Stimulated activated CD4-positive, alpha-beta T cell treated with anti-CD3 and anti-CD28 coated beads, Interleukin-2, amount 100 ng/mL, for 24 hours (primary cell): ENCODE measurements around the gene PHIP.
A peak's percentile ranks its signal among the peaks of the same experiment; 100 is the strongest.
"Not testable (repeated sequence)": the region's sequence is repeated elsewhere in the genome, so short reads cannot be mapped to it uniquely, and the experiment has no call there.

ENCODE experiments used
- DNase-seq, 2 donors: peaks; one replicate each; pipeline ENCODE4 v3.0.0-alpha.2; 2020

Gene PHIP

DNA sequence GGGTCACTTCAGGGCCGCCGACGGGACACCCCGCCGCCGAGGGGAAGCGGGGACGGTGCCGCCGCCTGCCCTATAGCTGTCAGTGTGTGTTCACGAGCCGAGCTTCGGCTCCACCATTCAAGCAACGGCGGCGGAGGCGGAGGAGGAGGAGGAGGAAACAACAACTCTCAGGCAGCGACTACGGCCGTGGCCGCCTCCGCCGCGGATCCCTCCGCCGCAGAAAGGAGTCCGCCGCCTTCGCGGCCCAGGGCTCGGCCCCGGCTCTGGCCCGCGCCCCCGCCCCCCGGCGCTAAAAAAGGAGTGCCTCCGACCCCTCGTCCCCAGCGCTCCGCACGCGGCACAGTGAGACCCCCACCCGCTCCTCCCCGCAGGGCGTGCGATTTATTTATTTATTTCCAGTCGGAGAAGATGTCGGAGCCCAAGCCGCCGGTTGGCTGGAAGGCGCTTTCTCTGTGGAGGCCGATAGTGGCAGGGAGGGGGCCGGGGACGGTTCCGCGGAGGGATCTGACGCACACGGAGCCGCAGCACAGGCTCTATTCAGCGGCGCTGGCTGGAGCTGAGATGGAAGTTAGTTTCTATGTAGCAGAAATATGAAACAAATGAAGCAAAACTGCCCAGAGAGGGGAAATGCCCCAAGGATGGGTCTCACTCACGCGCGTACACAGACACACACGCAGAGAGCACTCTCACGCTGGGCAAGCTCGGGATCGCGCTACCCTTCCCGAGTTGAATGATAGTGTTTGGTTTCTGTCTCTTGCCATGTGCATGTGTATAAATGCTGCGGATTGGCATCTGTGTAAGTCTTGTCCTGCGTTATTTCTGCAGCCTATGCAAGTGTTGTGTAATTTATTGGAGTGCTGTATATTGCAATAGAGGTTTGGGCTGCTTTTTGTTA is at the start of gene PHIP:
Gene PHIP, minus strand, starts transcription at position 180 of the 895 bp plus-strand sequence. CDS start 186 bp downstream, outside the sequence.
- DNase-seq, result peak; percentile 89 to 92

DNA sequence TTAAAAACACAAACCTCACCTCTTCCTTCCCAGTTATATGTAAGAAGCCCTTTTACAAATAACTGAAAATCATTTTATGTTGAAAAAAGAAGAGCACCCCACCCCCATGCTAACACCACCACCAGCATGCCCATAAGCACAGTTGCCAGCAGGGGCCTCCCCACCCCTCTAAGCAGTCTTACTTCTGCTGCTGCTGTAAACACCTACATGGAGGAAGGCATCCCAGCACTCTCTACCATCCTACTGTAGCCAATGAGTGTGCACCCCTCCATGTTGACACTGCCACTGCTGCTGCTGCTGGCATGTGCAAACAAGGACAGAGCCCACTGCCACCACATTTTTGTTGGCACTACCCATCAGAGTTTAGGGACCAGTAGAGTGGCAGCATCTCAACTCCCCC is 49.6 kb upstream of the PHIP start:
- DNase-seq, result no peak

DNA sequence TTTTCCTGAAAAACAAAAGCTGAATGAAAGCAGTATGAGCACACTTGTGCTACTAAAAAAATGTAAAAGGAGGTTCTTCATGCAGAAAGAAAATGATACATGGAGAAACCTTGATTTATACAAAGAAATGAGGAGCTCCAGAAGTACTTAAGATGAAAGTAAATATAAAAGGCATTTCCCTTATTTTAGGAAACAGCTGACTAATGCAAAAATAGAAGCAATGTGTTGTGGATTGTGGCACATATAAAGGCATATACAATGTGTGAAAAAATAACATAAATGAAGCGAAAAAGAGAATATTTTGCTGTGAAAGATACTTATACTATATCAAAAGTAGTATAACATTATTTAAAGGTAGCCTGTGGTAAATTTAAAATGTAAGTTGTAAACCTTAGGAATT is 41.2 kb upstream of the PHIP start:
- no peak for DNase-seq

DNA sequence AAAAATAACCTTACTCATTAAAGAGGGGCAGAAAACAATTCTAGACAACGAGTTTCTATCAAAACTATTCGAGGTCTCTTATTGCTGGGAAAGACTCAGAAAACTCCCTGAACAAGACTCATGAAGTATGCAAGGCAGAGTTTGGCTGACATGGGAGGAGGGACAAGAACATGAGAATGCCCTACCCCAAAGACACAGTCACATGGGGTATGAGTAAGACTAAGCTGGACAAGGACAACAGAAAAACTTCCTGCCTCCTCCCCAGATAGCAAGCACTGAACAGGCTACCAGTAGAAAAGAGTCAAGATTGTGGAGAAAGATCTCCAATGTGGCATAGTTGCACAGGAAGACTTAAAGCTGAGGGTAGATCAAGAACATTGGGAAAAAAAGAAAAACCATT is 39.7 kb upstream of the PHIP start:
- no peak for DNase-seq

DNA sequence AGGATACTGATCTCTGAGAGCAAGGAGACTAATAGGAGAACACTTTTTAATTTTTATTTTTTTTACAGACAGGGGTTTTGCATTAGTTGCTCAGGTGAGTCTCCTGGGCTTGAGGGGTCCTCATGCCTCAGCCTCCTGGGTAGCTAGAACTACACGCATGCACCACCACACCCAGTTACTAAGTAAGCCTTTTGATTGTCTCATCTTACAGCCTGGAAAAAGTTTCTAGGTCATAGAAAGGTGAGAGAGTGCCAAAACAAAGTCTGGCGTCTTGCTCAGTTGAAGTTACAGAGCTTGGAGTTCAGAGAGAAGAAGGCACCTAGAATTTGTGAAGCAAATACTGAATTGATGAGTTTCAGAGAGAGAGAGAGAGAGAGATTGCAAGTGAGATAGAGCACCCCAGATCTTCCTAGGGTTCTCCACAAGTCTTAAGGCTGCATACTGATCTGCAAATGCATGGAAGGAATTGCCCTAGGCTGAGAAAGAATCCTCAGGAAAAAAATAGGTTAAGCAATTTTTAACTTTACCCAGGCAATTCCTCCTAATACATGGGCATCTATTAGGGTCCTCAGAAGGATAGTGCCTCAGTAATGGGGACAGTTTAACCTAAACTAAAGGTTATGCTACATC is 37.6 kb upstream of the PHIP start:
- no peak for DNase-seq

DNA sequence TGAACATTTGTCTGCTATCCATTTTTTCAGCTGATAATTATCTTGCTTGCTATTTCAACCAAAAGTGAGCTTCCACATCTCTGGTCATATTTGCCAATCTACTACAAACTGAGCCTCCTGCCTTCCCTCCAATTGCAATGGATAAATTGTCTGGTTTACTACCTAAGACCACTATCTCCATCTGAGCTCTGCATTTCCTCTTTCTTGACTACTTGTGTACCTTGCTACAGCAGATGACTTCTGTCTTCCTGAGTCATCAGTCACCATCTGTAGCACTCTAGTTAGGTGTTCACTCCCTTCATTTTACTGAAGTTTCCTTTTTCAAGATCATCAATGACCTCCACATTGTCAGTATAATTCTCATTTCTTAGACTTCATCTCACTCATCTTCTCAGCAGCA is 33.5 kb upstream of the PHIP start:
- no peak for DNase-seq

DNA sequence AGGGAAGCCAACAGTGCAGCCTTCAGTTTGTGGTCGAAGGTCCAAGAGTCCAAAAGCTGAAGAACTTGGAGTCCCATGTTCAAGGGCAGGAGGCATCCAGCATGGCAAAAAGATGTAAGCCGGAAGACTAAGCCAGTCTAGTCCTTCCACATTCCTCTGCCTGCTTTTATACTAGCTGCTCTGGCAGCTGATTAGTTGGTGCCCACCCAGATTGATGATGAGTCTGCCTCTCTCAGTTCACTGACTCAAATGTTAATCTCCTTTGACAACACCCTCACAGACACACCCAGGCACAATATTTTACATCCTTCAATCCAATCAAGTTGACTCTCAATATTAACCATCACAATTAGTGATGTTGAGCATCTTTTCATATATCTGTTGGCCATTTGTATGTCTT is 23.1 kb upstream of the PHIP start:
- DNase-seq, result no peak

DNA sequence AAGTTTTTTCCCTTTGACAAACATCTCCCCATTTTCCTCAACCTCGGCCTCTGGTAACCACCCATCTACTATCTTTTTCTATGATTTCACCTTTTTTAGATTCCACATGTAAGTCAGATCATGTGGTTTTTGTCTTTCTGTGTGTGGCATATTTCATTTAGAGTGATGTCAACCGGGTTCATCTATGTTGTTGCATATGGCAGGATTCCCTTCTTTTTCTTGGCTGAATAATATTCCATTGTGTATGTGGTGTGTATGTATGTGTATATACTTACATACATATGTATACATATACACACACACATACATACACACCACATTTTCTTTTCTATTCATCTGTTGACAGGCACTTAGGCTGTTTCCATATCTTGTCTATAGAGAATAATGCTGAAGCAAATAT is 22.2 kb upstream of the PHIP start:
- no peak for DNase-seq

DNA sequence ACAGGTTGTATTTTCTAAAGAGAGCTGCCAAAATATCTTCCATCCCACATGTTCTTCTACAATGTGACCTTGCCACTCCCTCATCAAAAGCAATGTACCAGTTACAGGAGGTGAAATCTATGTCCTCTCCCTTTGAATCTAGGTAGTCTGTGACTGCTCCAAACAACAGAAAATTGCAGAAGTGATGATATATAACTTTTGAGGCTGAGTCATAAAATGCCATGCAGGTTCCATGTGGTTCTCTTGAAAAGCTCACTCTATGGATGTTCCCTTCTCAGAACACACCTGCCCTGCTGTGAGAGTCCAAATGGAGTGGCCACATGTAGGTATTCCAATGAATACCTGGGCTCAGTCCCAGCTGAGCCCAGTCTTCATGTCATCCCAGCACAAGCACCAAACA is 16.9 kb upstream of the PHIP start:
- DNase-seq, result no peak

DNA sequence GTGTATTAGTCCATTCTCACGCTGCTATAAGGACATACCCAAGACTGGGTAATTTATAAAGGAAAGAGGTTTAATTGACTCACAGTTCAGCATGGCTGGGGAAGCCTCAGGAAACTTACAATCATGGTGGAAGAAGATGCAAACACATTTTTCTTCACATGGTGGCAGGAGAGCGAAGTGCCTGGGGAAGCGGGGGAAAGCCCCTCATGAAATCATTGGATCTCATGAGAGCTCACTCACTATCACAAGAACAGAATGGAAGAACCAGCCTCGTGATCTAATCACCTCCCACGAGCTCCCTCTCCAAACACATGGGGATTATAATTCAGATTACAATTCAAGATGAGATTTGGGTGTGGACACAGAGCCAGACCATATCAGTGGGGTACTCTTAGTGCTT is 13.7 kb upstream of the PHIP start:
- DNase-seq, result not testable (repeated sequence)

DNA sequence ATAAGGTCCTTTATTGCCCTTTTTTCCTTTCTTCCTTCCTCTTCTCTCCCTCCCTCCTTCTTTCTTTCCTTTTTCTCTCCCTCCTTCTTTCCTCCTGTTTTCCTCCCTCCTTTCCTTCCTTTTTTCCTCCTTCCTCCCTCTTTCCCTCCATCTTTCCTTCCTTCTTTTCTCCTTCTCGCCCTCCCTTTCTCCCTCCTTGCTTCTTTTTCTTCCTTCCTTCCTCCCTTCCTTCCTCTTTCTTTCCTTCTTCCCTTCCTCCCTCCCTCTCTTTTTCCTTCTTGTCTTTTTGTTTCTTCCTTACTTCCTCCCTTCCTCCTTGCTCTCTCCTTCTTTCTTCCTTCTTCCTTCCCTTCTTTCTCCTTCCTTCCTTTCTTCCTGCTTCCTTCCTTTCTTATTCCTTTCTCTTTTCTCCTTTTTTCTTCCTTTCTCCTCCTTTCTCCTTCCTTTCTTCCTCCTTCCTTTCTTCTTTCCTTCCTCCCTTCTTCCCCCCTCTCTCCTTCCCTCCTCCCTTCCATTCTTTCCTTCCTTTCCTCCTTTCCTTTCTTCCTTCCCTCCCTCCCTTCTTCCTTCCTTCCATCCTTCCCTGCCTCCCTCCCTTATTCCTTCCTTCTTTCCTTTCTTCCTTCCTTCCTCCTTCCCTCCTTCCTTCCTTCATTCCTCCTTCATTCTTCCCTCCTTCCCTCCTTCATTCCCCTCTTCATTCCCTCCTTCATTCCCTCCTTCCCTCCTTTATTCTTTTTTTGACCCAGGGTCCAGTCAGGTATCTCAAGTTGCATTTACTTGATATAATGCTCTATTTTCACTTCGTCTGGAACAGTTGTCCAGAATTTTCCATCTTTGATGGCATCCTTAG is 11.7 kb upstream of the PHIP start:
- DNase-seq, result no peak

DNA sequence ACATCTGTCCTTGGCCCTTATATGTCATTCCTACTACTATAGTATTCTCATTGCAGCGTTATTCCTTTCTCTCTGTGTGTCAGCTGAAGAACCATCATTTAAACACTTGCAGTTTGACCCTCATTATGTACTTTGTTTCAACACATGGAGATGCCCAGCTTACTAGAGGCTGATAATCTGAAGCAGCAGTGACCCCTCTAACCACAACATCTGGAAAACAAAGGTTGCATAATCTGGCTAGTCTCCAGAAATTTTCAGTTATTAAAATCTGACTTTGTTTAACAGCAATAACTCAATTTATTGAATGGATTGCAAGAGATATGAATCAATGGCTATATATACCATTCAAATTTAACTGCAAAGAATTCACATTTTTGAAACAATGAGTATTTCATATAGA is 6.6 kb upstream of the PHIP start:
- DNase-seq, result no peak

DNA sequence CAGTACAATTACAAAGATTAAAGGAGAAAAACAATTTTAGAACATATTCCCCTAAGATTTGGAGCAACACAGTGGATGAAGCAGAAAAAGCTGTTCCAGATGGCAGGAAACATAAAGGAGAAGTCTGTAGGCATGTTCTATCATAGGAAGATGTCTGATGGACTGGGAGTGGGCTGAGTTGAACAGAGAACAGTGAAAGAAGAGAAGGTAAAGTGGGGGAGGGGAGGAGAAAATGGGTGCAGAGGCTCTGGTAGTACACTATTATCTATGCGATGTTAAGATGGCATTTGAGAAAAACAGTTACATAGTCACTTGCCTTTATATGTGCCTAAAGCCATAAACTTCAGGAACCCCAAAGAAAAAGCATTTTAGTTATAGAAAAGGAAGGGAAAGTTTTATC is 4.2 kb upstream of the PHIP start:
- DNase-seq, result no peak

DNA sequence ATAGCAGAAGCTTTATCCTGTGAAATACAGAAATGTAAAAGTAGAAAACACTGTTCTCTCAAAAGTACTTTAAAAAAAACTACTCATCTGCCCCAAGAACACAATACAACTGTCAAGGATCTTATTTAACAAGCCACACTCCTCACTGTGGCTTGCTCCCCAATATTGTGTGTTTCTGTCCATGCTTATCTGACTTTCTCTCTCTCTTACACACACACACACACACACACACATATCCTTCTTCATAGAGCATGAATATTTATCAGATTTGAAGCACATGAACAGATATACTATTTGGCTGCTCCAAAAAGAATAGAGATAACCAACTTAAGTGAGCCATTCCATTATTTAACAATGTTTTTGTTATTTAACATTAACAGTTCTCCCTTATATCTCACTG is 3.6 kb upstream of the PHIP start:
- DNase-seq, result no peak

DNA sequence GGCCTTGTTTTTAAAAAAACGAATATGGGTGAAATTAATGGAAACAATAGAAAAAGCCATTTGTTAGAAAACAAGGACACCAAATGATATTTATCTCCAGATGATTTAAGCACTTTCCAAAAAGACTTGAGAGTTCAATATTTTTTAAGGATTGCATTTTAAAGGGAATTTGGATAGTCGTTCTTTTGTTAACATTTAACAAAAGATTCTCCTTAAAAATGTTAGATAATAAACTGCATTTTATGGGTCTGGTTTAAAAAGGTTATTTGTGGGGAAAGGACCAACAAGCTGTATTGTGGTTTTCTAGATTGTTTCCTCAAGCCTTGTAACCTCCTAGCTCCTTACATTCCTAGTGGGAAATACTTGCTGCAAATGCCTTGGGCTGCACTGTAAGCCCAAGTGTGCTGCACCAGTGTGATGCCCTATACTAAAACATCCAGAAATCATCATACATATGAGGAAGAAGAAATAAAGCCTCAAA is 1.5 kb upstream of the PHIP start:
- no peak for DNase-seq

DNA sequence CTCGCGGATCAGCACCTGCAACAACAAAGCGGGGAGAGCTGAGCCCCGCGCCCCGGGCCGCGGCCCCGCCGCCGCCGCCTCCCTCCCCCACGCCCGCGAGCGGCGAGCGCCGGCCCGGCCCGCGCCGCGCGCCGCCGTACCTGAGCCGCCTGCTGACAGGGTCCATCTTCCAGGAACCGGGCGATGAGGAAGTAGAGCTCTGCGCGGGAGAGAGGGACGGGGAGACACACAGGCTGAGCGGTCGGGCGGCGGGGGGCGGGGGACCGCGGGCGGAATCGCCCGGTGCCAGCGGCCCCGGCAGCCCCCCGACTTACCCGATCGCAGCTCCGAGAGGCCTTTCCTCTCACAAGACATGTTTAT is 359 bp downstream of the PHIP start:
- peak in 1 of 2 donors; percentile 54 for DNase-seq

DNA sequence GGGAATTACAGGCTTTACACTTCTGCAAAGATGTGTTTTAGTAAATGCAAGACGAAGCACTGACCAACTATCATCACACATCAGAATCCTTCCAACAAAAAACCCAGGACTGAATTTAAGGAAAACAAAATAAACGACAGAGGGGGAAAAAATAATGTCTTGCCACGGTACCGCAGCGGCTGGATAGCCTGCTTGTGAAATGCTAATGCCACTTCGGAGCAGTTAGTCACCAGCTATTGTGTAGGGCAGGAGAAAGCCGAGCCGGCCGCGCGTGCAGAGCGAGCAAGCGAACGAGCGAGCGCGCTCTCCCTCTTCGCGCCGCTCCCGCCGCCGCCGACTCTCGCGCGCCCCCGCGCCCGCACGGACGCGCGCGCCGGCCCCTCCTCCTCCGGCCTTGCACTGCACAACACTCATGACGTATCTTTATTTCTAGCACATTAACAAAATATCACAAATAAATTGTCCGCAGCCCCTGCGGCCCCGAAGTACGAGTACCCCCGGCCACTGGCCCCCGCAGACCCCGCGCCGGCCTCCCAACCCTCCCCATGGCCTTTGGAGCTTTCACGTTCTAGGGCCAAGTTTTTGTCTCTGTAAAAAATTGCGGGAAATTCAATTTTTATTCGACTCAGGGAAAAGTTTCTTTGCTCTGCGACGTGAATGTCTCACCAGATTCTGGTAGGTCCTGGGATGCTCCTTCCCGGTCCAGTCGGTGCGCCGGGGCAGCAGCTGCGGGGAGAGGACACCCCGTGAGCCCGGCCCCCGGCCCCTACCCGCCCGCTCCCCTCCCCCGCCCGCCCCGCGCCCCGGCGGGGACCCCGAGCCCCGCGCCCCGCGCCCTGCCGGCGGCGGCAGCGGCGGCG is 1.0 kb downstream of the PHIP start:
- peak; percentile 85 to 86 for DNase-seq

DNA sequence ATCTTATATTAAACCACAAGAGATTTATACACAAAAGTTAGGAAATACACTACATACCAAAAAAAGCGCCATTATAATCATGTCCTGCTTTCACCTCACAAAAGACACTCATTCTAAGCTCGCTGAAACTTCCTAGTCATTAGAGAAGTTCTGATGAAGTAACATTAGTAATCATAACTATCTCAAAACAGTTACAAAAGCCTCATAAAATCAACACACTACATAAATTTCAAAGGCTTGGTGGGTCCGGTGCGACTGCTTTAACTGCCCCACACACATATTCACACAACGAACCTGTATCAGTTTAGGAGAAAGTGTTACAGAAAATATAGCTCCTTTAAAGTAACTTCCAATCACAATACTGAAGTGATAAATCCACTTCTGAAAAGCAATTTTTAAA is 1.9 kb downstream of the PHIP start:
- no peak for DNase-seq

DNA sequence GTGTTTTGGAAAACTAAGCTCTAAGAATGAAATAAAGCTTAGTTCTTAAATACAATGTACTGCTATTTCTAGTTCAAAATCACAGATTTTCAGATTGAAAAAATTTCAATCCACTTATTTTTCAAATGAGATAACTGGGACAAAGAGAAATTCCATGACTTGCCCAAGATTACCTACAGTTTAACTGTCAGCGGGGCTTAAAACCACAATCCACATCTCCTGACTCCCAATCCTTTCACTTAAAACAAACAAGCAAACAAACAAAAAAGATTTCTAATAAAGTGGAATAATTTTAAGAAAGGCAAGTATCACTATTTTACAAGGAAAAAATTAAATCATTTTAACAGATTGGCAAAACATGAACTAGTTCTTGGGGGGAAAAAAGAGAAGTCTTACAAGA is 4.2 kb downstream of the PHIP start:
- DNase-seq, result no peak

DNA sequence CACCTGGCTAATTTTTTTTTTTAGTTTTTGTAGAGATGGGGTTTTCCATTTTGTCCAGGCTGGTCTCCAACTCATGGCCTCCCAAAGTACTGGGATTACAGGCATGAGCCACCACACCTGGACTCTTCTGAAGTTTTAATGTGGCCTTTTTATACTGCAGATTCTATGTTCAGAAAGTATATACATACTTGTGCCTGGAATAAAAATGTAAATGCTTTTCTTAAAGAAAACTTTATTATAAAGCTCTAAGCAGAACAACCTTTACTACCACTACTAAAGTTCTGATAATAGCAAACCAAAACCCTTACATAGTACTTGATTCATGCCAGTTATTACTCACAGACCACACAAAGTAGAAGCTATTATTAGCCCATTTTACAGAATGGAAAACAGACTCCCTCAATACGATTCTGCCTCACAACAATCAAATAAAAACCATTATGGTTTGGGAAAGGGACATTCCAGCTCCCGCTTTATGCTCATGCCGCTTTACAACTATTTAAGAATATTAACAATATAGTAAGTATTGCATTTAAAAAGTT is 5.3 kb downstream of the PHIP start:
- no peak for DNase-seq

DNA sequence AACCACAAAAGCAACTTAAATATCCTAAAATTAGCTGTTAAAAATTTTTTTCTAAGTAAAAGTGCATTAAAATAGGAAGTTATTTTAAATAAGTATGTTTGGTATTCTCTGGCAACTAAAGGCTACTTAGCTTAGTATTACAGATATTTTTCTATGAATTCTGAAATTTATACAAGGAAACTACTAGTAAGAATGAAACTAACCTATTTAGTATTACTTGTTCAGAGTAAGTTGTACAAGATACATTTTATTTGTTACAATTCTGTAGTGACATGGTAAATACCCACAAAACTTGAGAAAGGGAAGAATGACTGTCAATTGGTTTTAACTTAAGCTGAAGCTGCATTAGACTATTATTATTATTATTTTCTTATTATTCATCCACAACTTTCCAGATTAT is 6.5 kb downstream of the PHIP start:
- no peak for DNase-seq

DNA sequence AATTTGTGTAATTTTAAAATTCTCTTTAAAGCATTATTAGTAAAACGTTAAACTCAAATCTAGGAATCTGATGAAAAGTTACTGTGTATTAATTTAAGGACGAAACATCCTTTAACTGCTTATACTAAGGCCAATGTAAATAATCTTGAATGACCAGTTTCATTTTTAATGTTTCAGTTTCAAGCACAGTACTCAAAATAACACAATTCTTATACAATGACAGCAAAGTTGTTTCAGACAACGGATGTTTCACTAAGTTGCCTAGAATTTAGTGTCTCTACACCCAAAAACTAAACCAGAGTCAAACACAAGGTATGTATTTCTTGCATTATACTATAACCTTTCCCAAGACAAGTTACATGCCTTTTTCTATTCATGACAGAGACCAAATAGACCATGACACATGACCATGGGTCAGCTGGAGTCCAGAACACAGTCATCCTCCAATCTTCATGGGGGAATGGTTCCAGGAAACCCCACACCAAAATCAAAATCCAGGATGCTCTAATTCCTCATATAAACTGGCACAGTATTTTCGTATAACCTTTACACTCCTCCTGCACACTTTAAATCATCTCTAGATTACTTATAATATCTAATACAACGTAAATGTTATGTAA is 7.7 kb downstream of the PHIP start:
- no peak for DNase-seq
